Stimulated activated CD8-positive, alpha-beta memory T cell treated with anti-CD3 and anti-CD28 coated beads, Interleukin-2, amount 100 ng/mL, for 48 hours (primary cell): ENCODE measurements around the gene ZMYND11.

Source experiments
- DNase-seq, 2 donors: peaks; one replicate each; pipeline ENCODE4 v3.0.0-alpha.2; 2020; ENCODE audit warnings: low read depth in 2 of 2

ZMYND11 gene

DNA sequence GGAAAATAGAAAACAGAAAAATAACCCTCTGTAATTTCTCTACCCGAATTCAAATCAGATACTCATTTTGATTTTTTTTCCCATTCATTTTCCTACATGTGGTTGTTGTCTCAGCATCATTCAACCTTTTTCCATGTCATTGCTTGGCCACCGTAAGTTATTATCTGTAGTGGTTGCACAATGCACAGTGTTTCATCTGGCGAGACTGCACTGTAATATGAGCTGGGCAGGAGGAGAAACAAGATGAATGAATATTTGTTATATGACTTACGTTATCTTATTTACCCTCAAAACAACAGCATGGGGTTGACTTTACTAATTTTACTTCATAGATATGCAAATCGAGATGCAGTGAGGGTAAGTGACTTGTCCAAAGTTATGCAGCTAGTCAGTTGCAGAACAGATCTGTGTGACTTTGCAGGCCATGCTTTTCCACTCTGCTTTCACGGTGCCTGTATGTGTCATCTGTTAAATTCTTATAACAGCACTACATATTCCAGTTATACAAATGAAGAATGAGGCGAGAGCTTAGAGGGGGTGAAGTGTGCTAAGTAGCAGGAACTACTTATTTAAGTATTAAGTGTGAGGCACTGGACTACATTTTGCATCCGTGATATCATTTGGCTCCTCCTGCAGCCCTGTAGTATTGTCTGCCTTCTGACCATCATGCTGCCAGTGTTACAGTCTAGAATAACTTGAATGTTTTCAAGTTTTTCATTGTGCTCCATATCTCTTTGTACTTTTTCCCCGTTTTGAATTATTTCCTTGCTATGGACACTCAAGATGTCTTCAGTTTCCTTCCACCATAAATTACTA lies 56.7 kb downstream of the ZMYND11 start:
- DNase-seq: no peak

DNA sequence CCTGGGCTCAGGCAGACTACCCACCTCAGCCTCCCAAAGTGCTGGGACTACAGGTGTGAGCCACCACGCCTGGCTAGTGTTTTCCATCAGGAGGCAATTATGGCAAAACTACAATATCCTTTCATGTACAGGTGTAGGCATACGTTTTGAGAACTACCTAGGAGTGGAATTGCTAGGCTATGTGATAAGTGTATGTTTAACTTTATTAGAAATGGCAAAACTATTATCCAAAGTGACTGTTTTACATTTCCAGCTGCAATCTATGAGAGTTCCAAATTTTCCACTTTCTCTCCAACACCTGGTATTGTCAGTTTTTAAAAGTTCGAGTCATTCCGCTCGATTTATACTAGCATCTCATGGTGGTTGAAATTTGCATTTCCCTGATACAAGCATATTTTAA lies 59.0 kb downstream of the ZMYND11 start:
- DNase-seq: no peak

DNA sequence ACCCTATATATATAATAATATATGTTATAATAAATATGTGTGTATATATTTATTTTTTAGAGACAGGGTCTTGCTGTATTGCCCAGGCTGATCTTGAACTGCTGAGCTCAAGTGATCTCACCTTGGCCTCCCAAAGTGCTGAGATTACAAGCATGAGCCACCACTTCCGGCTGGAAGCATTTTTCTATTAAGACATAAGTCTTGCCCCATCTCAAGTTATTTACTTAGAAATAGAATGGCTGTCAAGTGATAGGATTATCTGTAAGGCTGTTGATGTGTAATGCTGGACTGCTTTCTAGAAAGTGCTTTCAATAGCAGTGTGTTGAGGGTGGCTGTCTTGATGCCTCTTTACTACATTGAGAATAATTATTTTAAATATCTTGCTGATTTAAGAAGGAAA lies 65.2 kb downstream of the ZMYND11 start:
- no peak for DNase-seq

DNA sequence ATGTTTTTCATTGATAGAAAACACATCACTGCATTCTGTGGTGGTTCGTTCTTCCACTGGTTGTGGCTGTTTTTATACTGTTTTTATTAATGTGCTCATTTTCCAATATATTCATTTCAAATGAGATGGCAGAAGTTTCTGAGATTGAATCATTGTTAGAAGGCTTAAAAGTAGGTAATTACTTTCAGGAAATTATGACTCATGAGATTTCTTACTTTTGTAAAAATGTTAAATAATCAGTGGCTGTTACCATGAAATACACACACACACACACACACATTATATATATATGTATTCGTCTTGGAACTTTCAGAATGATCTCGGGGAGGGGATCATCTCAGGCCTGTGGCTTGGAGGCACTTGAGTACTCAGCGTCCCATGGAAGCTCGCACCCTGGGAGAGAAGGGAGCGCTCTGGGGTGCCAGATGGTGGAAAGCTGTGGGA lies 66.1 kb downstream of the ZMYND11 start:
- DNase-seq: no peak

DNA sequence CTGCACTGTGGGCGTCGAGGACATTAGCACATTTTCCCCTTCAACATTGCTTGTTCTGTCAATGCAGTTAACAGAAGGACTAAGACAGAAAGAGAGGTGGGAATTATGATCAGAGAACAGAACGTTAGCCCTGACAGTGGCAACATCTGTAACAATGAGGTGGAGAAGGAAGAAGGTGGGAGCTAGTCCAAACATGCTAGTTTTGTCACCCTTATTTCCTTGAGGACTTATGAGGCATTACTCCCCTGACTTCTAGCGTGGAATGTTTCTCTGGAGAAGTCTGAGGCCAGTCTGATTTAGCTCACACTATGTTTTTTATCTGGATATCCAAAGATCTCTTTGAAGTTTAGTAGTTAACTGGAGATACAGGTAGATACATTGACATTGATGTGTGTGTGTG lies 73.4 kb downstream of the ZMYND11 start:
- DNase-seq: no peak

DNA sequence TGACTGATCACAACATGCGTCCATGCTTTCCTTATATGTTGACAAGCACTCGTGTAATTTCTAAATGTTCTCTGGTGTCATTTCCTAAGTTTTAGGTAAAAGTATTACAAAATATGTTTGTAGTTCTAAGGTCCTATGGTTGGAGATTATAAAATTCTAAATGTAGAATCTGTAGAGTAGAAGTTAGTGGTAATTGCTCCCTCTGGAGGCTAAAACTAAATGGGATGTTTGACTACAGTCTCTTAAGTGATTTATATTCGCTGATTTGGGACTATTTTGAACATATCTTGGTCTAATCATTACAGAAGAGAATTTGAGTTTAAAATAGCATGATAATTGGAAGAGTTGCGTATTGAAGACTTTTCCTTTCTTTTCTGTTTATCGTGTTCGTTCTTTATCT lies 74.1 kb downstream of the ZMYND11 start:
- no peak for DNase-seq

DNA sequence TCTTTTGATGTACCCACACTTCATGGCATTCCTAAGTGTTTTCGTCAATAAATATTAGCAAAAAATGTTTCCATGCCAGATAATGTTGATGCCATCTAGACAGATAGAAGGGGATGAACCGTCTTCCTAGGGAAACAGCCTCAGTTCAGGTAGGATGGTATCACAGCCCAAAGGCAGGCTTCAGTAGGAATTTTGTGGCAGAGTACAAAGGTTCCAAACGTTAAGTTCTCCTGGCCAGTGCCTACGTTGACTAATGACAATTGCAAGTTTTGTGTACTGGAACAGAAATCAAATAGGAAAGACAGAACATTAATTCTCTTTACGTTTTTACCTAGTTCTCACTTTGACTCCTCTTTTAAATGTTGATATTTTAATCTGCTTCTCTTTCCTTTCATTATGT lies 75.0 kb downstream of the ZMYND11 start:
- no peak for DNase-seq

DNA sequence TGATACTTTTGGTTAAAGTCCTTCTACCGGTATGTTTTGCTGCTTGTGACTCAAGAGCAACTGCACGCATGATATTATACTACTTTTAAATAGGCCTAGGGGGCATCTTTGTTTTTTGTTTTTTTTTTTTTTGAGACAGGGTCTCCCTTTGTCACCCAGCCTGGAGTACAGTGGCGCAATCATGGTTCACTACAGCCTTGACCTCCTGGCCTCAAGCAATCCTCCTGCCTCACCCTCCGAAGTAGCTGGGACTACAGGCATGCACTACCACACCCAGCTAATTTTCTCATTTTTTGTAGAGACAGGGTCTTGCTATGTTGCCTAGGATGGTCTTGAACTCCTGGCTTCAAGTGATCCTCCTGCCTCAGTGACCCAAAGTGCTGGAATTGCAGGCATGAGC lies 80.2 kb downstream of the ZMYND11 start:
- no peak for DNase-seq

DNA sequence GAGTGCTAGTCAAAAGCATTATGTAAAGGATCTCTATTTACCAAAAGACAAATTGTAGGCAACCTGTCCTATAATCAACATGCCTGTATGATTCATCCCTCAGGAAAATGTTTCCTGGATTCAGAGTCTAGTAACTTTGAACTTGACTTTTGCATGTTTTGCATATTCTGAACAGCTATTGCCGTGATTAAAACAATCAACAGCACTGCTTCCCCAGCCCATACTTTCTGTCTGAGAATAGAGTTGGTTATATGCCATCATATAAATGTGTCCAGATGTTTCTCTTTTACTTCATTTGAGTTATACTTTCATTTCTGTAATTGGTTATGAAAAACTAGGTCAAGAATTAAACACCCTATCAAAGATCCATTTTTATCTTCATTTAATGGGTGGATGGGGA lies 83.5 kb downstream of the ZMYND11 start:
- DNase-seq: no peak

DNA sequence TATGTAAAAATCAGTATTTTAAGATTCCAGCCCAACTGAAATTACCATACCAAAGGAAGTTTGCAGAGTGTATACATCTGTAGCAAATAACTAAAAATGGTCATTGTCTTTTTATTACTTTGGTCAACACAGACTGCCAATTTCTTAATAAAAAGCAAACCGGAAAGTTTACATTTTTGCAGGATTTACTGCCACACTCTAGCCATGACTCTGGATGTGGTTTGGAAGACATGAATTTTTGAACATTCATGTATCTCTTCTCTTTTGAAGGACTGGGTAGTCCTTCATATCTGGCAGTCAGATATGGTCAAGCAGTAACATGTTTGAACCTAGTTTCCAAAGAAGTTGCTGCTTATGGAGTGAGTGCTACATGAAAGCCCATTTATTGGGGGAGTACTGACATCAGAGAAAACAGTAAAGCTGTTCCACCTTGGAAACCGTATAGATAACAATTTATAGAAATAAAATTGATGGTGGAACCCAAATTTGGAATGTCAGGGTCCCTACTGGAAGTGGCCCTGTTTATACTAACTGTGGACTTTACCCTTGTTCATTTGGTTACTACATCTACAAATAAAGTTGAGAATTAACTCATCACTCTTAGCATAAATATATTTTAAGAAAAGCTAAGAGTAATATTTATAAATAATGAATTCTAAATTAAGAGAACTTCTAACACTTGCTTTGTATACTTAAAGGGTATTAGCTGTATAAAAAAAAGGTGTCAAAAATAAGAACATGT lies 84.6 kb downstream of the ZMYND11 start:
- no peak for DNase-seq

DNA sequence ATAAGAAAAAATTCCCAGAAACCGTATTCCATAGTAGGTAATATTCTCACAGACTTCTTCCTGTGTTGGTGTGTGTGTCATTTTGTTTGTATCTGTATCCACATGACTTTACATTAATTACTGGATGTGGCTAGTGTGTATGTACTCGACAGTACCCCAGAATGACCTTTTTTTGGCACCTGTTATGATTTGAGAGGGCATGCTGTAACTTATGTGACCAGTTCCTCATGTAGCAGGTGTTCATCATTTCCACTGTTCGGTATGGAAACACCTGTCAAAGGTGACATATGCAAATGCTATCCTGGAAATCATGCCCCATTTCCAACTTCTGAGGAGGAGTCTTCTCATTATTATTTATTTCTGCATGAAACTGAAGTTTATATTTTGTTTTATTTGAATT lies 89.3 kb downstream of the ZMYND11 start:
- DNase-seq: no peak

DNA sequence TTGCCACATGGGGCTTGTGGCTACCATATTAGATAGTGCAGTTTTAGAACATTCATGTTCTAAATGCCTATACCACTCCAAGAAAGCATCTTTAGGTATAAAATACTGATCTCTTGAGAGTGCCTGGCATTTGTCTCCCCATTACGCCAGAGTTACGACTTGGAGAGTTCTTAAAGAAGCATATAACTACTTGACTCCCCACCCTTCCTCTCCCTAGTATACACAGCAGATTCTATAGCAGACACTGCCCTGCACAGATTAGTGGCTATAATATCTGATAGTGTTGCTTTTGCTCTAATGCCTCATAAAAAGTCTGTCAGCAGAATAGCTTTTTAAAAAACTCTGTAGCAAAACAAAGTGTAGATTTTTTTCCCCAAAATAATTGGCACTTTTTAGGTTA lies 90.8 kb downstream of the ZMYND11 start:
- no peak for DNase-seq

DNA sequence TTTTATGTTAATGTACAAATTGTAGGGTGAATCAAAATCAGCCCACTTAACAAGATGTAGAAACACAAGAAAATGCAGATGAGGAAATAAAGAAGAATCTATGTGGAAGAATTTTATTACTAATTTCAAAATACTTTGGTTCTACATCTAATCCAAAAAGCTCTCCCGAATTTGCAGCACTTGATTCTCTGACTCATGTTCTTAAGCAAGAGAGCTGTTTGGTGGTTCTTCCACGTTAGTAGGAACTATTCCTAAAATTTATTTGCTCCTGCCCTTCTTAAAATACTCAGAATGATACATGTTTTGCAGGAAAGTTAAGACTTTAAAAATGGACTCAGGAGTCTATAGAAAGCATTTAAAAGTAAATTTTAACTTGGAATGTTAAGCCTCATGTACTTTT lies 91.8 kb downstream of the ZMYND11 start:
- DNase-seq: no peak

DNA sequence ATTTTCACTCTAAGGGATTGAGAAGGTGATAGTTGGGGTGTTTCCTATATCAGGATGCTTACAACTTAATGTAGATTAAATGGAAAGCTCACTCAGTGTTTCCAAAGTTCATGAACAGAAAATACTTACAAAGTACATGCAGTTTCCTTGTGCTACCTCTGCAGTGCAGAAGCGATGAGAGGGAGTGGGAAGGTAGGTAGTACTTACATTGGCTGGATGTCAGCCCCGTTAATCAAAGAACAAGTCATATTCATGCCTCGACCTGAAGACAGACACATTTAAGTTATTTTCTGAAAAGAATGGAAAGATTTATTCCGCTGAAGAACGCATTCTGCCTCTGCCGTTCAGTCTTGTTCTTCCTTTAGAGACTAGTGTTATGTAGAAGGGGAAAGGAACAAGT lies 93.1 kb downstream of the ZMYND11 start:
- no peak for DNase-seq

DNA sequence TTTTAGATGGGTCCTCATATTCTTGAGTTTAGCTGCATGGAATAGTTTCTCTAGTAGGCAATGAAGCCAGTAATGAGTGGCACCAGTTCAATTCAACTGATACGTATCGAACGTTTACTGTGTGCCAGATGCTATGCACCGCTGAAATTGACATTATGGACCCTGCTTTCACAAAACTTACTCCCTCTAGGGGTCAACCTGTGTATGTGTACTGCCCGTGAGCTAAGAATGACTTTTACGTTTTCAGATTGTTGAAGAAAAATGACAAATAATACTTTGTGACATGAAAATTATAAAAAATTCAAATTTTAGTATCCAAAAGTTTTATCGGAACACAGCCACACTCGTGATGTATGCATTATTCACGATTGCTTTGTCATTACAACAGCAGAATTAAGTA lies 95.5 kb downstream of the ZMYND11 start:
- no peak for DNase-seq

DNA sequence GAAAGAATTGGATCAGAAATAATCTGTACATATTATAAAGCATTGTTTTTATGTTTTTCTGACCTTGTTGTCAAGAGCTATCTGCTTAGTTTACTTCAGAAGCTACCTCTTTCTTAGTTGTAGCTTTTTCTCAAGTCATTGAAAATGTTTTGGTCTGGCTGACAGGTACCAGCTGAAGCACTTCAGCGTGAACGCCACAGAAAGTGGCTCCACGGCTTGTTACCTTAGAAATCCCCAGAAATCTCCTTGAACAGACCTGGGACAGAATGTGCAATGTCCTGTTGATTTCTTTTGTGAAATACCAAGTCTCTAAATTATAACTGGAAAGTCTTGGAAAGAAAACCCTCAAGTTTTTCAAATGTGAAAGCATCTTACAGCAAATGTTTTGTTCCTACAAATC lies 96.8 kb downstream of the ZMYND11 start:
- no peak for DNase-seq

DNA sequence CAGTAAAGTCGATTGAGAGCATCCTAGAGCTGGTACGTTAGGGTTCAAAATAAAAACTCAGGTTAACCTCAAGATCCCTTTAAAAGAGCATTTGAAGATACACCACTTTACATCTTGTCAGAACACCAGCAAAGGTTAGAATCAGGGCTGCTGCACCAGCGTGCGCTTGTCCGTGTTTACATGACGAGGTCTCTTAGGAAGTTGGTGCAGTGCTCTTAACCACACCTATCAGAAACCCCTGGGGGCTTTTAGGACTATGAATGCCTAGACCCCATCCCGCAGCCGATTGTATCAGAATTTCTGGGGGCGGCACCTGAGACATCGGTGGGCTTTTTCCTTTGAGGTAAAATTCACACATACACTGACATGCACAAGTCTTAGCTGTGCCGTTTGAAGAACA lies 97.6 kb downstream of the ZMYND11 start:
- no peak for DNase-seq

DNA sequence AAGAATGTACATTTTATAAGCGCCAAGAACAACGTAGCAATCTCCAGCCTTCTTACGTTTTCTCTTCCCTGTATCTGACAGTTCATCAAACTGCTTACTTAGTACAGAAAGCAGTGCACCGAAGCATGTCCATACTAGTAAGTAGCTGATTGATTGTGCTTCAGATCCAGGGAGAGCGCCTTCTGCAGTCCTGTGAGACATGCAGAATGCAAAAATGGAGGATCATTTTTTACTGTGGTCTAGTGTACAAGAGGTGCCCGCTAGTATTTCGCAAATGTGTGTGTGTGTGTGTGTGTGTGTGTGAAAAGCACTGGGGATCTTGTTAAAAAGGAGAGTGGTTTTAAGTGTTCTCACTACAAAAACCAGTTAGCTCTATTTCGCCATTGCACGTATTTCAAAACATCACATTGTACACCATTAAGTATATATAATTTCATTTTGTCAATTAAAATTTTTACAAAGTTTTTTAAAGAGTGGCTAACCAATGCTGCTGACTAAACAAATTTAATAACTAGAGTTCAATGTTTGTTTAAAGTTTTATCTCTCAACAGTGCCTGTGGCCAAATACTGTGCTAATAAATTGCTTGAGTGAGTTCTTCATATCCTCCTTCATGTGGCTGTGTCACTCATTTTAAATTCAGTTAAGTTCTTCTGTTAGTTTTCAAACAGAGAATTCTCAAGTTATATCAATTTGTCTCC lies 99.6 kb downstream of the ZMYND11 start:
- DNase-seq: no peak

DNA sequence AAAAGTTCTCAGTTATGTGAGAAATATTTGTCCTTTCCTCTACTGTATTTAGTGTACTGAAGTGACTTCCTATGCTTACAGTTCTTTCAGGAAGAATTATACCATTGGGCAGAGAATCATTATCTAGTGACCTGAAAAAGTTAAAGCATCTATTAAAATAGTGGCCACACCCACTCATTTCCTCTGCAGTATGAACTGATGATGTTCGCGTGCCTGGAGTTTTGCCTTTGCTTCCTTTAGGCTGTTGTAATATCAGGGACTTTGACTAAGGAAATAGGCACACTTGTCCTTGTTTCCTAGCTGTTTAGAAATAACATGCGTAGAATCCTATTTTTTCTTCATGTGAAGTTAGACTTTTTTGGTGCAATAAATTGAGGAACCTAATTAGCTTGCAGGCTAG lies 100.7 kb downstream of the ZMYND11 start:
- DNase-seq: no peak

DNA sequence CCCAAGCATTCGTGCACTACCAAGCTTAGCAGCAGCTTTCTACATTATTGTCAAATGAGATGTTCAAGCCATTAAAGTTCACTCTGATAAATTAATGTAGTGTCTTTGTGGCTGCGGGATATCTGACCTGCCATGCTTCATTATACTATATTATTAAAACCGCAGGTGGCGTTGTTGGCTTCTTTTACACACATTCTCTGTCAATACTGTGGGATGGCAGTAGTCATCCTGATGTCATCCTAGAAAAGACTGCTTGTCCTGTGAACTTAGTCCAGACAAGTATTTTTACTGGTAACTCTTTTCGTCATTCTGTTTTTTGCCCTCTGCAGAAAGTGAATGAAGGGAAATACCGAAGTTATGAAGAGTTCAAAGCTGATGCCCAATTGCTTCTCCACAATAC lies 103.9 kb downstream of the ZMYND11 start:
- DNase-seq: no peak

DNA sequence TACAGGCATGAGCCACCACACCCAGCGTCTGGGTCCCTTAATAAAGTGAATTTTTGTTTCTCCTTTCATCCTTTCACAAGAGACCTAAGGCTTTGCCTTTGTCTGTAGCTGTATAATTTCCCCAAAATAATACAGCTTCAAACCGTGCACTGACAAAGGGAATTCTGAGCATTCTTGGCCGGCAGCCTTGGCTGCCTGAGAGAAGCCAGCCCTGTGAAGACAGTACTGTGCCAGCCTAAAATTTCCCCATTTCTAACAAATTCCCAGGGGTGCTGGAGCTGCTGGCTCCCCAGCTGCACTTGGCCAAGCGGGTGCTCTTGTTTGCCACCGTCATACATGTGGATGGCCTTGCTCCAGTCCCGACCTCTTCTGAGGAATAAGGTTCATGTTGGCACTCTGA lies 106.2 kb downstream of the ZMYND11 start:
- DNase-seq: no peak

DNA sequence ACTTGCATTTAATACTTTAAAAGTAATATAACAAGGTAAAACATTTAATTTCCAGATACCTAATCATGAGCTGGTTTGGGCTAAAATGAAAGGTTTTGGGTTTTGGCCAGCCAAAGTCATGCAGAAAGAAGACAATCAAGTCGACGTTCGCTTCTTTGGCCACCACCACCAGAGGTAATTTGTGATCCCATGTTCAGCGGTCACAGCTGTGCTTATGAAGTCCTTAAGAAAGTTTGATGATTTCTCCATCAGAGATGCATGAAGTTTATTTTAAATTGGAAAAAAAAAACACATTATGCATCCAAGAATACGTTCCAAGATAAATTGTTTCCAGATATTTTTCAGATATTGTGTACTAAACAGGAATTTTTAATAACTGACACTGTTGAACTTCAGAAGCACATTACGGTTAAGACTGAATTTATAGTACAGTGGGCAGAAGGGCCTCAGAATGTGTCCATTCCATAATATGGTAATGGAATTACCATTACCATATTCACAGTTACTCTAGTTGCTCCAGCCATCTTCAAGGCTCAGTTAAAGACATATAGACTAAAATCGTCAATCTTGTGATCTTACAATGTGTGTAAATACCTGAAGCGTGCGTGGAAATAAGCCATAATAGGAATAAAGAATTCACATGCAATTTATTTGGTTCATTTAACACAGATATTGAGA lies 106.8 kb downstream of the ZMYND11 start:
- DNase-seq: no peak
